ENCODE measurements around the gene DACT3.

Gene DACT3

GRCh38 chr19:46670813-46671212 lies 9.8 kb upstream of the DACT3 start:
- peak; percentile 11 for DNase-seq (ENCODE audit: low read depth)
- TF ChIP-seq, protein P1, sequence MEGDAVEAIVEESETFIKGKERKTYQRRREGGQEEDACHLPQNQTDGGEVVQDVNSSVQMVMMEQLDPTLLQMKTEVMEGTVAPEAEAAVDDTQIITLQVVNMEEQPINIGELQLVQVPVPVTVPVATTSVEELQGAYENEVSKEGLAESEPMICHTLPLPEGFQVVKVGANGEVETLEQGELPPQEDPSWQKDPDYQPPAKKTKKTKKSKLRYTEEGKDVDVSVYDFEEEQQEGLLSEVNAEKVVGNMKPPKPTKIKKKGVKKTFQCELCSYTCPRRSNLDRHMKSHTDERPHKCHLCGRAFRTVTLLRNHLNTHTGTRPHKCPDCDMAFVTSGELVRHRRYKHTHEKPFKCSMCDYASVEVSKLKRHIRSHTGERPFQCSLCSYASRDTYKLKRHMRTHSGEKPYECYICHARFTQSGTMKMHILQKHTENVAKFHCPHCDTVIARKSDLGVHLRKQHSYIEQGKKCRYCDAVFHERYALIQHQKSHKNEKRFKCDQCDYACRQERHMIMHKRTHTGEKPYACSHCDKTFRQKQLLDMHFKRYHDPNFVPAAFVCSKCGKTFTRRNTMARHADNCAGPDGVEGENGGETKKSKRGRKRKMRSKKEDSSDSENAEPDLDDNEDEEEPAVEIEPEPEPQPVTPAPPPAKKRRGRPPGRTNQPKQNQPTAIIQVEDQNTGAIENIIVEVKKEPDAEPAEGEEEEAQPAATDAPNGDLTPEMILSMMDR (IDR thresholded peaks at IDR 0.05; ENCODE audit: low read length, missing control alignments): no peak
- H3K4me3 ChIP-seq (replicated peaks; ENCODE audit: low read depth, low read length): no peak overlapping the region

DNA sequence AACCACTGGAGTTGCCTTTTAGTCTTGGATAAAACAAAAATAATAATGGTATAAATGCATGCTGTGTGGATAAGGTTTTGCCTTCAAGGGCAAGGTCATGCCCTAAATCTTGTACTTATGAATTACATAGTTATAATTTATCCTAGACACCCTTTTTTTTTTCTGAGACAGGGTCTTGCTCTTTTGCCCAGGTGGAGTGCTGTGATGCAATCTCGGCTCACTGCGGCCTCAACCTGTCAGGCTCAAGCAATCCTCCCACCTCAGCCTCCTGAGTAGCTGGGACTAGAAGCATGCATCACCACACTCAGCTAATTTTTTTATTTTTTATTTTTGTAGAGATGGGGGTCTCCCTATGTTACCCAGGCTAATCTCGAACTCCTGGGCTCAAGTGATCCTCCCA lies 7.7 kb upstream of the DACT3 start:
- no peak overlapping the region for H3K4me3 ChIP-seq (replicated peaks; ENCODE audit: low read depth, low read length)
- DNase-seq (ENCODE audit: low read depth): no peak
- TF ChIP-seq, protein P1 (IDR thresholded peaks at IDR 0.05; ENCODE audit: low read length, missing control alignments): no peak

DNA sequence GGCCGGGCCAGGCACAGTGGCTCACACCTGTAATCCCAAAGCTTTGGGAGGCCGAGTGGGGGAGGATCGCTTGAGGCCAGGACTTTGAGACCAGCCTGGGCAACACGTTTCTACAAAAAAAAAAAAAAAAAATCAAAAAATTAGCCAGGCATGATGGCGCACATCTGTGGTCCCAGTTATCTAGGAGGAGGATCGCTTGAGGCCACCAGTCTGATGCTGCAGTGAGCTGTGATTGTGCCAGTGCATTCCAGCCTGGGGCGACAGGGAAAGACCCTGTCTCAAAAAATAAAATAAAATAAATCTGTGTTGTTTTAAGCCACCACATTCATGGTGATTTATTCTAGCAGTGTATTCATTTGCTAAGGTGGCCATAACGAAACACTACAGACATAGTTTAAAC lies 4.1 kb upstream of the DACT3 start:
- no peak for DNase-seq (ENCODE audit: low read depth)
- TF ChIP-seq, protein P1 (IDR thresholded peaks at IDR 0.05; ENCODE audit: low read length, missing control alignments): no peak
- no peak overlapping the region for H3K4me3 ChIP-seq (replicated peaks; ENCODE audit: low read depth, low read length)

DNA sequence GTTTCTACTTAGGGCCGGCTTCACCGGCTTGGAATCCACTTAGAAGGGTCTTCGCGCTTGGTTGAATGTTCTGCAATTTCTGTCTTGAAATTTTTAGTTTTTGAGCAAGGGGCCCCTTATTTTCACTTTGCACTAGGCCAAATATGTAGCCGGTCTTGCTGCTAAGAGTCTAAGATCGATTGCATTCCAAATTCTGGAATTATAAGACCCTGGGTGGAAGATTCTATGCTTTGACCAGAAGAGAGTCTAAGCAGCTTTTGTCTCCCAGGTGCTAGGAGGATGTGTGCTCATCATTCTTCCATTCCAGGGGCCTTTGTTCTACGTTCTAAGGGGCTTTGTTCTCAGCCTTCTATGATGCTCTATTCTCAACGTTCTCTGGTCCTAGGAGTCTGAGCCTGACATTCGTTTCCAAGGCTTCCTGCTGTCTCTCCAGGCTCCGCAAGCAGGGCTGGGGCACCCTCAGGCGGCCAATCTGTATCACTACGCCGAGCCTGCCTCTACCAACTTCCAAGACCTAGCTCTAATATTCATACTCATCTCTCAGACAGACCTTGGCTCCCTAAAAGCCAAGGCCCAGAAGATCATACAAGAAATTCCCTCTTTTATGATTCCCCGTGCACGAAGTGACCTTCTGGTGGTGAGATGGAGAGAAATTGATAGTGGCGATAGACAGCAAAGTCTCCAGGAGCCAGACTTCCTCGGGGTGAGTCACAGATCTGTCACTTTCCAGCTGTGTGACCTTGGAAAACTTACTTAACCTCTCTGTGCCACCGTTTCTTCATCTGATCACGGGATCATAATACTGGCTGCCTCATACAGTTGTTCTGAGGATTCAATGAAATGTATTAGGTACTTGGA lies 982 bp upstream of the DACT3 start:
- peak; percentile 94 for DNase-seq (ENCODE audit: low read depth)
- TF ChIP-seq, protein P1 (IDR thresholded peaks at IDR 0.05; ENCODE audit: low read length, missing control alignments): peak; percentile 93
- peak overlapping the region; percentile 50 for H3K4me3 ChIP-seq (replicated peaks; ENCODE audit: low read depth, low read length)

- TF ChIP-seq, protein P1 (IDR thresholded peaks at IDR 0.05; ENCODE audit: low read length, missing control alignments): no peak
- DNase-seq (ENCODE audit: low read depth): no peak
- H3K4me3 ChIP-seq (replicated peaks; ENCODE audit: low read depth, low read length): peak overlapping the region; percentile 74
Measured at GRCh38 chr19:46660551-46661019, 397 bp downstream of the DACT3 start.

- peak overlapping the region; percentile 74 for H3K4me3 ChIP-seq (replicated peaks; ENCODE audit: low read depth, low read length)
- peak; percentile 25 for DNase-seq (ENCODE audit: low read depth)
- TF ChIP-seq, protein P1 (IDR thresholded peaks at IDR 0.05; ENCODE audit: low read length, missing control alignments): no peak
Measured at GRCh38 chr19:46660008-46660517, 919 bp downstream of the DACT3 start.

Measured in fibroblast of pulmonary artery (primary cell).